Pancreas (tissue), 10 donors: Measurements from ENCODE around the gene CIB1. TPM values are rescaled to one million over a fixed set of nuclear protein-coding genes. Genes with fewer than 3 reads are reported as not detected.
"Not testable (repeated sequence)": the region's sequence is repeated elsewhere in the genome, so short reads cannot be mapped to it uniquely, and the experiment has no call there.

Experiments used
- ATAC-seq, 4 donors: fragments of 200-7000 bp; cut with Tn5 transposase; one replicate each; pipeline versions ENCODE4 v1.8.0 to v1.9.1; 2020; ENCODE audit warnings: mild to moderate bottlenecking in 4 of 4, moderate library complexity in 4 of 4
- DNase-seq, 6 donors: peaks; one replicate each; pipeline ENCODE4 v3.0.0-alpha.2; 2020
- FAIRE-seq: peaks from 2 replicates; lab custom pipeline; 2012; peaks lifted over from hg19 to GRCh38; lab: Jason Lieb, UNC
- H3K27ac ChIP-seq, 4 donors: fragments of 200-600 bp; sonication (generic); 1 replicate in 3 of 4; 2 replicates in 1 of 4; pipeline versions ENCODE4 v1.5.0 to v1.8.0; 2020
- H3K27me3 ChIP-seq, 4 donors: fragments of 200-600 bp; one replicate each; pipeline ENCODE4 v1.8.0; 2021
- H3K36me3 ChIP-seq, 3 donors: fragments of 200-600 bp; sonication (generic) in 1 of 3; one replicate each; pipeline versions ENCODE4 v1.5.0 to v1.8.0; 2020 to 2021
- H3K4me1 ChIP-seq, 3 donors: fragments of 200-600 bp; one replicate each; pipeline ENCODE4 v1.8.0; 2021
- H3K4me3 ChIP-seq, 4 donors: fragments of 200-600 bp; sonication (generic) in 2 of 4; one replicate each; pipeline versions ENCODE4 v1.5.0 to v1.8.0; 2020 to 2021
- H3K9me3 ChIP-seq, 4 donors: fragments of 200-600 bp; one replicate each; pipeline ENCODE4 v1.8.0; 2021
- CTCF ChIP-seq, 4 donors: fragments of 200-600 bp; sonication (generic) in 3 of 4; IDR thresholded peaks; one replicate each; pipeline versions ENCODE4 v1.5.0 to v1.8.0; 2021; ENCODE audit warnings: antibody characterized with exemption in 4 of 4
- WGBS, 2 donors: extraction: QIAGEN DNeasy Blood & Tissue Kit; methylation state at CpG; one replicate each; pipeline ENCODE4 v1.1.7; 2013; 5-methylcytosine and 5-hydroxymethylcytosine counted together
- intact Hi-C, 3 donors: fragments of 100-400 bp; cut with DNase I; formaldehyde crosslinking; loops; one replicate each; pipeline versions ENCODE4 v1.11.1 to v1.14.2; 2022
- polyA plus RNA-seq, 2 donors: library from polyadenylated mRNA; stranded (reverse); fragments of 200-250 nt; gene quantifications; one replicate each; pipeline ENCODE4 v1.2.3, GENCODE V29; 2013
- total RNA-seq, 6 donors: library from RNA; stranded (reverse); fragmentation: NEBNext Ultra II Directional in 4 of 6; extraction: Animal tissue kit (Norgen Biotek cat#: 25700) in 4 of 6; gene quantifications; one replicate each; pipeline versions ENCODE4 v1.2.1 to v1.2.4, GENCODE V29; 2021 to 2023
- donor health status: healthy with polysubstance abuse.
- donor health status: DM: no; HTN: no; CAD: no; lungs with moderate emphysema.
- donor health status: DM: no; HTN: no; CAD: no.
- donor health status: control.
- donor health status: control.
- donor health status: Bipolar disorder and iron deficiency.
- donor health status: DM: yes; HTN: yes; CAD: no.
- donor health status: DM: no; HTN: no; CAD: no.
- donor health status: DM: no; HTN: no; CAD: no.
- donor health status: DM: yes; HTN: yes; CAD: no.

CIB1 gene
- 10 to 100 TPM; 70.4 to 88.6 (median 79.3) TPM for total RNA-seq
- polyA plus RNA-seq, result 100 to 1,000 TPM; 153 to 162 TPM

- peak; percentile 80 to 90 (median 85) for ATAC-seq
- Histone ChIP-seq H3K4me3 (peak within 1 kb of the TSS; percentile 60 to 90 (median 74)), H3K27ac (peak within 1 kb of the TSS; percentile 87 to 98 (median 93)), H3K27me3 (no peaks in the 10 kb centered on the region), H3K4me1 (peaks cover 23 to 40% (median 33%) of the 10 kb centered on the region in 3 donors), H3K36me3 (peaks cover 0 to 15% (median 3%) of the 10 kb centered on the region in 3 donors), H3K9me3 (no peaks in the 10 kb centered on the region)
- TF ChIP-seq CTCF (IDR thresholded peaks at IDR 0.05), result no peak
- intact Hi-C loops, result no loop called here
- peak; percentile 98 to 99 (median 99) for DNase-seq
- no peak for FAIRE-seq
- 0 to 1% methylated on average over 54 to 63 of the region's 63 CpGs for WGBS, 2 donors
Observed at GRCh38 chr15:90233387-90234095, at the start of gene CIB1. TSS of gene CIB1 (minus strand) at chr15:90233941. CDS start at chr15:90233885, 56 bp downstream.

- H3K27me3 ChIP-seq, FAIRE-seq, H3K27ac ChIP-seq, H3K4me1 ChIP-seq, DNase-seq, intact Hi-C loops, H3K4me3 ChIP-seq, H3K9me3 ChIP-seq, H3K36me3 ChIP-seq: not testable (repeated sequence)
- peak in 3 of 4 donors; percentile 27 to 84 (median 55) for ATAC-seq
- 14 to 20% methylated on average over 6 of the region's 6 CpGs for WGBS, 2 donors
Observed at GRCh38 chr15:90281637-90282036, 47.9 kb upstream of the CIB1 start.

GRCh38 chr15:90280743-90281142 is 47.0 kb upstream of the CIB1 start:
- FAIRE-seq, H3K27me3 ChIP-seq, H3K4me1 ChIP-seq, H3K27ac ChIP-seq, ATAC-seq, DNase-seq, intact Hi-C loops, H3K9me3 ChIP-seq, H3K4me3 ChIP-seq, H3K36me3 ChIP-seq: not testable (repeated sequence)
- 90 to 92% methylated on average over 5 of the region's 5 CpGs for WGBS, 2 donors

- DNase-seq, result peak in 1 of 6 donors; percentile 6
- H3K4me3 ChIP-seq, H3K36me3 ChIP-seq, intact Hi-C loops, H3K4me1 ChIP-seq, ATAC-seq, H3K27ac ChIP-seq, FAIRE-seq, H3K27me3 ChIP-seq, H3K9me3 ChIP-seq: not testable (repeated sequence)
- WGBS, 2 donors, result 95 to 99% methylated on average over 12 of the region's 12 CpGs
Observed at GRCh38 chr15:90278467-90278866, 44.7 kb upstream of the CIB1 start.

- 76 to 77% methylated on average over 7 of the region's 7 CpGs for WGBS, 2 donors
Observed at GRCh38 chr15:90271459-90272166, 37.9 kb upstream of the CIB1 start.

More at GRCh38 chr15:90271459-90272166, 37.9 kb upstream of the CIB1 start:
- Histone ChIP-seq H3K27me3 (no peaks in the 10 kb centered on the region), H3K4me3 (no peak overlapping the region), H3K4me1 (peaks cover 10 to 22% (median 15%) of the 10 kb centered on the region in 3 donors), H3K27ac (no peak overlapping the region), H3K9me3 (no peaks in the 10 kb centered on the region), H3K36me3 (peaks cover 0 to 18% (median 11%) of the 10 kb centered on the region in 3 donors)
- FAIRE-seq (no peak), ATAC-seq (no peak), DNase-seq (no peak)
- no peak for TF ChIP-seq CTCF (IDR thresholded peaks at IDR 0.05)
- intact Hi-C loops, result no loop called here
